Activated CD4-positive, CD25-positive, alpha-beta regulatory T cell treated with anti-CD3 and anti-CD28 coated beads, Interleukin-2, amount 50 U/mL, for 24 hours (primary cell): ENCODE measurements around the gene SMG6.

Experiments used
- ATAC-seq, 2 donors: fragments of 150-1000 bp; cut with Tn5 transposase; one replicate each; pipeline ENCODE4 v1.10.0; 2021; ENCODE audit warnings: mild to moderate bottlenecking in 1 of 2, moderate library complexity in 1 of 2

The SMG6 gene

DNA sequence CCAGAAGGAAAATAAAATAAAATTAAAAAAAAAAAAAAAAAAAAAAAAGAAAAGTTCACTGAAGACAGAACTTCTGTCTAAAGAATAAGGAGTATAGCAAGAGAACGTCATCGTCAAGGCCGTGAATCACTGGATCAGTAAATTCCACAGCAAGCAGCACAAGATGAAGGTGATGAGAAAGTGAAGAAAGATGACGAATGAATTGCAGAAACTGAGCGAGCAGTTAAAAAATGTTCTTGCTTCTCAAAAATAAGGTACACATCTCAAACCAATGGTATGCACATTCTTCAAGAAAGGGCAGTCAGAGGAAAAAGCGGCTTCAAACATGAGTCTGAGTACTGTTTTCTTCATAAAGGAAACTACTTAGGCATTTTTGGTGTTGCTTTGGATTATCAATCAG is 104.7 kb downstream of the SMG6 start:
- no peak for ATAC-seq

DNA sequence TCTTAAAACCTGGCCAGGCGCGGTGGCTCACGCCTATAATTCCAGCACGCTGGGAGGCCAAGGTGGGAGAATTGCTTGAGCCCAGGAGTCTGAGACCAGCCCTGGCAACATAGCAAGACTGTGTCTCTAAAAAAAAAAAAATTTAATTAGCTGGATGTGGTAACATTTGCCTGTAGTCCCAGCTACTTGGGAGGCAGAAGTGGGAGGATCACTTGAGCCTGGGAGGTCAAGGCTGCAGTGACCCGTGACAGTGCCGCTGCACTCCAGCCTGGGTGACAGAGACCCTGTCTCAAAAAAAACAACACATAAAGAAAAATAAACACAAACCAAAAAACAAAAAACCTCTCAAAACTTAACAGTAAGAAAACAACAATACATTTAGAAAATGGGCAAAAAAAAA is 106.3 kb downstream of the SMG6 start:
- ATAC-seq, result no peak

- peak; percentile 84 to 87 for ATAC-seq
Measured at GRCh38 chr17:2195729-2196128, 107.9 kb downstream of the SMG6 start.

DNA sequence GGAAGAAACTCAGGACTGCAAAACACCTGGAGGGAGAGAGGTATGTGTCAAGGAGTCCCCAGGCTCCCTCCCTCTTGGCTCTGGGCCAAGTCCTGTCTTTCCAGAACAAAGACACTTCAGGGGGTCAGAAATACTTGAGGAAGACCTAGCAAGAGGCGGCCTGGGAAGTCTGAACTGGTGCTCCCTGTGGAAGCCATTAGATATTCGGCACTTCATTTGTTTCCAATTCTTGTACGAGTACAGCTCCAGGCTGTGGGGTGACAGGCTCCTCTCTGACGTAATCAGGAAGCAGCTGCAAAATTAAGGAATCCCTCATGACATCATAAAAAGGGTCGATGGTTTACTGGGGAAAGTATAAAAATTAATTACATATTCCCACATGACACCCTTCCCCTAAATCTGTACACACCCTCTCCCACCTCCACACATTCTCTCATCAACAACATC is 108.7 kb downstream of the SMG6 start:
- no peak for ATAC-seq

- peak; percentile 74 to 82 for ATAC-seq
Measured at GRCh38 chr17:2192367-2193057, 111.1 kb downstream of the SMG6 start.

DNA sequence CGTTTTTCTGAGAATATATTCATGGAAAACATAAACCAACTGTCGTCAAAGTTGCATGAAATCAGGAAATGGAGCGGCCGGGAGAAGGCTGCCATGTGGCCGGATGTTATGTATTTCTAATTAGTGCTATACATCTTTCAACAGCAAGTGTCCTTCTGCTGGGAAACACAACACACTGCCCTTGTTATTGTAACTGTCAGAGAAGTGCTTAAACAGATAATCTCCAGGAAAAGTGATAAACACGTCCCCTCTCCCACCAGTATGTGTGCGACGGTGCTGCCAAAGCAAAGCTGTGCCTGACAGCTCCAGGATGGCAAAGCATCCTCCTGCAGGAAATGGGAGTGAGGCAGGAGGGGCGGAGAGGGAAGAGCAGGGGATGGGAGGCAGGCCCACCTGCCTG is 111.8 kb downstream of the SMG6 start:
- no peak for ATAC-seq

DNA sequence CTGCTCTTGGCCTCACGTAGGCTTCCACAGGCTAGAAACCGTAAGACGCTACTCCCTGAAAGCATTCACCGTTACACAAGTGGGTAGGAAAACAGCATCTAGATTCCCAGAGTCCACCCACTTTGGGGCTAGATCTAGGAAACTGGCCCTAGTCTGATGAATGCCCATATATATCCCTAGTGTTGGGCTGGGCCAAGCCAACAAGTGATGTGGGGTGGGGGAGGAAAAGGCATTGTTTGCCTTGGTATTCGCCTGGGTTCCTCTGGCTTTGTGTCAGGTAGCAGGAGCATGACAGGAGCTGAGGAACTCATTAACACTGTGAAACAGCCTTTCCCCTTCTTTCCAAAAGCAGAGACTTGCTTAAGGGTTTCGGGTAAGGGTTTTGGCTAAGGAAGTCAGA is 112.4 kb downstream of the SMG6 start:
- no peak for ATAC-seq

DNA sequence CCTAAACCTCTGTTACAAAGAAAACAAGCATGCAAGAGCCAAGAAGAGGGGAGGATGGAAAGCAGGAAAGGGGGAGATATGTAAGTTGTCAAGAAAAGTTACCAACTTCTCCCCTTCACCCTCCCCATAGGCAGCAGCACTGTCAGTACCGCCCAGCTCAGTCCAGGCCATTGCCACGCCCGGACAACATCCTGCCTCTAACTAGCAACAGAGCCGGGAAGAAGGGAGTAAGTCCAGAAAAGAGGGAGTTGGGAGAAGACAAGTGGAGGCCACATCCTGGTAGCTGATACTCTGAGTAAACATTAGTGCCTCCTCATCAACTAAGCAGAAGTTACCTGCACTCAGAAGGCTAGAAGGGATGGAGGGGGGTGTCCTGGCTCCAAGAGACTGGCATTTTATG is 113.6 kb downstream of the SMG6 start:
- ATAC-seq, result no peak

- no peak for ATAC-seq
Measured at GRCh38 chr17:2188971-2189630, 114.5 kb downstream of the SMG6 start.

GRCh38 chr17:2187758-2188157 is 115.8 kb downstream of the SMG6 start:
- no peak for ATAC-seq

- no peak for ATAC-seq
Measured at GRCh38 chr17:2186937-2187336, 116.6 kb downstream of the SMG6 start.

GRCh38 chr17:2184993-2185931 is 118.3 kb downstream of the SMG6 start:
- ATAC-seq, result no peak

DNA sequence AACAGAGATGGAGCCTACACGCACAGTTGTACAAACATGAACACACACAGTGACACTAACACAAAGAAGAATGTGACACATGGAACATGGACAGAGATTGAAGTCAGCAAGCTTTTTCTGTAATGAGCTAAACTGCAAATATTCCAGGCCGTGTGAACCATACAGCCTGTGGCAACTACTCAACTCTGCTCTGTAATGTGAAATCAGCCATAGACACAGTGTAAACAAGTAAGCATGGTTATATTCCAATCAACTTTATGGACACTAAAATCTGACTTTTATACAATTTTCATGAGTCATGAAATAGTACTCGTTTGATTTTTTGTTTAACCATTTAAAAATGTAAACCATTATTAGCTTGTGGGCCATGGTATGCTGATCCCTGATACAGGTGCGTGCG is 120.2 kb downstream of the SMG6 start:
- no peak for ATAC-seq

- no peak for ATAC-seq
Measured at GRCh38 chr17:2181897-2182448, 121.6 kb downstream of the SMG6 start.

- no peak for ATAC-seq
Measured at GRCh38 chr17:2181206-2181896, 122.2 kb downstream of the SMG6 start.

DNA sequence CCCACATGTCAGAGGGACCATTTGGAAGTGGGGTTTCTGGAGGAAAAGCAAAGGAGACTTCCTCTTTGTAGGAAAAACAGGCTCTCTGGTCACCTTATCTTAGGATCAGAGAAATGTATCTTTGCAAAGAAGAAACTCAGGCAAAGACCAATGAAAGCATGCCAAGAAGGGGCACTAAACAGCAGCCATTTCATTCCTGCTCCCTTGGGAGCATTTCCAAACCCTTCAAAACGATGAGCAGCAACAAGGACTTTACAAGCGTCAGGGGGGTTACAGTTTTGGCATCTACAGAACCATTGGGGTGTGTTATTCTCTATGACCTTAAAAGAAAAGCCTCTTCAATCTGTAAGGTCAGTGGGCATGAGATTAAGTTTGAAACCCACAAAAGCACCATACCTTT is 122.8 kb downstream of the SMG6 start:
- ATAC-seq, result no peak

DNA sequence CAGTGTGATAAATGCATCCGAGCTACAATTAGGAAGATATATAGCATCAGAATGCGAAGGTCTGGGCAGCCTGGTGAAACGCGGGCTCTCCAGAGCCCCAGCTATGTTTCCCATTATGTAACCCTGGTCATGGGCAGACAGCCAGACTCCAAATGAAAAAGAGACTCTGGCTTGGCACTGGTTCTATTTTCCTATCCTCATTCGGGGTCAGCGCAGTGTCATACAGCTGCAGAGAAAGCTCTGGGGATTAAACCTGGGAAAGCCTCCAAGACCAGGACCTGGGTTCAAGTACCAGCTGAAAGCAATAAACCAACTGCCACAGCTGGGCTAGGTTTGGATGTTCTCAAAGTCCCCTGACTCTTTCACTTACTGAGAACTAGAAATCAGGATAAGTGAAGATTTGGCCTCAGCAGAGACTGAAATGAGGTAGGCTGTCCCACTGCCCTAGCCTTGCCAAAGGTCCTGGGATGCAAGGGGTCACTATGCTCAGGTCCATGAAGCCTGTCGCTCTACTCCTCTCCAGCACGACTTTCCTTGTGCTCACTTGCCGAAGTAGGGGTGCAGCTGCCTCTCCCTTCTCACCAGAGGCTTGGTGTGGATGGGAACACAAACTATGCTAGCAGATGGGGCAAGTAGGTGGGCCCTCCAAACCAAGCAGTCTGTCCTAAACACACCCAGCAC is 123.8 kb downstream of the SMG6 start:
- ATAC-seq, result no peak

- no peak for ATAC-seq
Measured at GRCh38 chr17:2178798-2179501, 124.6 kb downstream of the SMG6 start.

GRCh38 chr17:2177235-2177811 is 126.3 kb downstream of the SMG6 start:
- ATAC-seq, result no peak

DNA sequence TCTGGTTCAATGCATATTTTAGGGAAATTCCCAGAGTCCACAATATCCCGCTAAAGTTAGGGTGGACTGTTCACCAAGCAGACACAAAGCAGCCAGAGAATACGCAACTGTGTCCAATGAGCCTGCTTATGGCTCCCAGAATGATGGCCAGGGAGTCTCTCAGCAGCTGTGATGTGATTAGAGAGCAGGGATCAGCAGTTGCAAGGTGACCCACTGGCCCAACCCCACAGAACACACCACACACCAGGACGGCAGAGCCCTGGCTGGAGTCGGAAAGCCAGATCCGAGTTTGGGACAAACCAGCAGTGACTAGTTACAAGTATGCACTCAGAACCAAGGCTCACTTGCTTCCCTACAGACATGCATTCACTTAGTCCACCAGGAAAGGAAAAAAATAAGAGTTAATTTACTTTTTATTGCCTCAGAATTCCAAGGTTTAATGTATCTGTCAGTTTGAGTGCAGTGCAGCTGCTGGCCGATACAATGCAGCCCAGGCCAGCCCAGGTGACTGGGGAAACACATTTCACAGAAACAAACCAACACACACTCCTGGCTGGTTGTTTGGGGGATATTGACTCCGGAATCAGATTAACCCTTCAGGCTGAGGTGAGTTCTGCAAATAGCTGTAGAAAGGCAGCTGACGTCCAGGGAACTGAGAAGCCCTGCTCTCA is 127.0 kb downstream of the SMG6 start:
- no peak for ATAC-seq
